GM19397 (cell line): Measurements from ENCODE around the gene SRCAP.
"Not testable (repeated sequence)": the region's sequence is repeated elsewhere in the genome, so short reads cannot be mapped to it uniquely, and the experiment has no call there.

Source experiments
- ATAC-seq: cut with Tn5 transposase; IDR thresholded peaks from one replicate; pipeline ENCODE4 v1.9.1; 2021; ENCODE audit warnings: mild to moderate bottlenecking, moderate library complexity; ENCODE audit not compliant: unreplicated experiment

SRCAP gene

GRCh38 chr16:30663820-30664219 lies 35.2 kb upstream of the SRCAP start:
- no peak for ATAC-seq

- ATAC-seq = no peak
Measured at GRCh38 chr16:30664616-30665109, 34.3 kb upstream of the SRCAP start.

DNA sequence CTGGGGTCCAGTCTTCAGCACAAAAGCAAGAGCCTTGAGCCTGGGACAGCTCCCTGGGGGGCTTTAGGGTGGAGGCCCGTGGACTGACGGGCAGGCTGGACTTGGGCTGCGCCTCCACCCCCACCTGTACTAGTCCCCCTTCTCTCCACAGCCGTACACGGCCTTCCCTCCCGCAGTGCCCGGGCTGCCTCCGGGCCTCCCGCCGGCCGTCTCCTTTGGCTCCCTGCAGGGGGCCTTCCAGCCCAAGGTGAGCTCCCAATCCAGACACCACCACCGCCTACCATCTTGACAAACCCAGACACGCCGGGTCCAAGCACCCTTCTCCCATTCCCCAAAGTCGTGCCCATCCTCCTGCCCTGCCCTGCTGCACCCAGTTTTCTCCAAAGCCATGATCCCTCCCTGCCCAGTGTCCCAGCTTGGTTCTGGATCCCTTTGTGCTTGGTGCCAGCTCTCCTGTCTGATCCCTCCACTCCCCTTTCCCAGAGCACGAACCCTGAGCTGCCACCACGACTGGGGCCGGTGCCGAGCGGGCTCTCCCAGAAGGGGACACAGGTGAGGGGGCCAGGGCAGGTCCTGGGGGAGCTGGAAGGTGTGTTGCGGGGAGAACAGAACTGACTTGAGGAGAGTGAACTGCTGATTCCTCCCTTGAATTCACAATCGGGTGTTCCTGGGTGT lies 33.7 kb upstream of the SRCAP start:
- ATAC-seq = no peak

- no peak for ATAC-seq
Measured at GRCh38 chr16:30665830-30666190, 33.2 kb upstream of the SRCAP start.

GRCh38 chr16:30666681-30667080 lies 32.3 kb upstream of the SRCAP start:
- ATAC-seq = no peak

GRCh38 chr16:30667361-30667905 lies 31.5 kb upstream of the SRCAP start:
- no peak for ATAC-seq

- no peak for ATAC-seq
Measured at GRCh38 chr16:30668393-30668792, 30.6 kb upstream of the SRCAP start.

DNA sequence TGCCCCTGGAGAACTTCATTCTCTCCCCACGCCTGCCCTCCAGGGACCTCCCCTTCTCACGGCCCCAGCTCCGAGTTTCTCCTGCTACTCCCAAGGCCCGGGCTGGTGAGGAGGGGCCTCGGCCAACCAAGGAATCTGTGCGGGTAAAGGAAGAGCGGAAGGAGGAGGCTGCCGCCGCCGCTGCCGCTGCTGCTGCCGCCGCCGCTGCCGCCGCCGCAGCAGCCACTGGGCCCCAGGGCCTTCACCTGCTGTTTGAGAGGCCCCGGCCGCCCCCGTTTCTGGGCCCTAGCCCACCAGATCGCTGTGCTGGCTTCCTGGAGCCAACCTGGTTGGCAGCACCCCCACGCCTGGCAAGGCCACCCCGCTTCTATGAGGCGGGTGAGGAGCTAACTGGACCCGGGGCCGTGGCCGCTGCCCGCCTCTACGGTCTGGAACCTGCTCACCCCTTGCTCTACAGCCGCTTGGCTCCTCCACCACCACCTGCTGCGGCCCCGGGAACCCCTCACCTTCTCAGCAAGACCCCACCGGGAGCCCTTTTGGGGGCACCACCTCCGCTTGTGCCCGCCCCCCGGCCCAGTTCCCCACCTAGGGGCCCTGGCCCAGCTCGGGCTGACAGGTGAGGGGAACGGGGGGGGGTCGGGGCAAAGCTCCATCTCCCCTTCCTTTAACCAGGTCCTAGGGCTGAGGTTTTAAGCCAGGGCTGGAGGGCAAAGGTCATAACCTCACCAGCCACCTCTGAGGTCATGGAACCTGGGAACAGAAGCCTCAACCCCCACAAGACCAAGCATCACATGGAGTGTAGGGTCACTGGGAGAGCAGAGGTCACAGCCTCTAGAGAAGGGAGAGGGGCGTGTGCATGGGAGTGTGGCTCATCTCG lies 29.7 kb upstream of the SRCAP start:
- ATAC-seq = no peak

- ATAC-seq = no peak
Measured at GRCh38 chr16:30669903-30670824, 28.8 kb upstream of the SRCAP start.

DNA sequence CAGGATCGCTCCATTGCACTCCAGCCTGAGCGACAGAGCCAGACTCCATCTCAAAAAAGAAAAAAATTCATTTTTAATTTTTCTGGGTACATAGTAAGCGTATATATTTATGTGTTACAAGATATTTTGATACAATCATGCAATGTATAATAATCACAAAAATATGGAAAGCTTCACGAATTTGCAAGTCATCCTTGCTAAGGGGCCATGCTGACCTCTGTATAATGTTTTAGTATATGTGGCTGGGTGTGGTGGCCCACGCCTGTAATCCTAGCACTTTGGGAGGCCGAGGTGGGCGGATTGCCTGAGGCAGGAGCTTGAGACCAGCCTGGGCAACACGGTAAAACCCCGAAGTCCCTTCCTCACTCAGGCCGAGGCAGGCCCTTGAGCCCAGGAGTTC lies 23.8 kb upstream of the SRCAP start:
- ATAC-seq = no peak

- ATAC-seq = no peak
Measured at GRCh38 chr16:30677931-30678585, 20.9 kb upstream of the SRCAP start.

DNA sequence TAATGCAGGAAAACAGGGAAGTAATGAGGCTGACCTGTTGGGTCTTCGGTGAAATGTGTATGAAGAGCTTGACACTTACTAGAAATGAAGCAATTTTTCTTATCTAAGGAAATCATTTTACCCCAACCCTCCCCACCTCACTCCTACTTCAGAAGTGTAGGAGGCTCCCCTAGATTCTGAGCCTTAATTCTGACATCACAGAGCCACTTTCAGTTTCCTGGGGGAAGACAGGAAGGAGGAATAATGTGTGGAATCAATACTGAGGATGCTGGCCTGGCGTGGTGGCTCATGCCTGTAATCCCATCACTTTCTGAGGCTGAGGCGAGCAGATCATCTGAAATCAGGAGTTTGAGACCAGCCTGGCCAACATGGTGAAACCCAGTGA lies 20.4 kb upstream of the SRCAP start:
- ATAC-seq = no peak

DNA sequence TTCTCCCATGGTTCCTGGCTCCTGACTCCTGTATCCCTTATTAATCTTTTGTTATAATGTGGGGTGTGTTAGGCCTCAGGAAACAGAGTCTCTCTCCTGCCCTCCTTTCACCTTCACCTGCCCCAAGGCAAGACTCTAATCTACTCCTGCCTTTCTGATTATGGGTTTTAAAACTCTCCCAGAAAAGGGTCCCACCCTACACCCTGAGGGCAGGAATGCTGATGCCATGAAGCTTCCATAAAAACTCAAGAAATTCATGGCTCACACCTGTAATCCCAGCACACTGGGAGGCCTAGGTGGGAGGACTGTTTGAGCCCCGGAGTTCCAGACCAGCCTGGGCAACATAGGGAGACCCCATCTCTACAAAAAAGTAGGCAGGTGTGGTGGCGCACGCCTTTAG lies 18.6 kb upstream of the SRCAP start:
- ATAC-seq = no peak

- no peak for ATAC-seq
Measured at GRCh38 chr16:30688701-30689100, 10.3 kb upstream of the SRCAP start.

DNA sequence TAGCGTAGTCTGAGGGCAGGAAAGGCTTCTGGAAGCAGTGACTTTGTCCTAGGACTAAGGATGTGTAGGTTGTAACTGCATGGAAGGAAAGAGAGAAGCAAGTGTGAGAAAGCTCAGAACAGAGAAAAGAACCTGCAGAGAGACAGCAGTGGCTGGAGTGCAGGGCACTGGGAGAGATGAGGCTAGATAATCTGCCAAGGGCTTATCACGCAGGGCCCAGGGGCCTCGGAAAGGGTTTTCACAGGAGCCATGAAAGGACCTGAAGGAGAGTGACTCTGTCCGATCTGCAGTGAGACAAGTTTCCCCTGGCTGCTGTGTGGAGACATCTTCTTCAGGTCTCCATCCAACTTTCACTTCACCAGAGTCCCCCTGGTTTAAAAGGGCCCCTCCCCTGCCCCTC lies 7.1 kb upstream of the SRCAP start:
- no peak for ATAC-seq

DNA sequence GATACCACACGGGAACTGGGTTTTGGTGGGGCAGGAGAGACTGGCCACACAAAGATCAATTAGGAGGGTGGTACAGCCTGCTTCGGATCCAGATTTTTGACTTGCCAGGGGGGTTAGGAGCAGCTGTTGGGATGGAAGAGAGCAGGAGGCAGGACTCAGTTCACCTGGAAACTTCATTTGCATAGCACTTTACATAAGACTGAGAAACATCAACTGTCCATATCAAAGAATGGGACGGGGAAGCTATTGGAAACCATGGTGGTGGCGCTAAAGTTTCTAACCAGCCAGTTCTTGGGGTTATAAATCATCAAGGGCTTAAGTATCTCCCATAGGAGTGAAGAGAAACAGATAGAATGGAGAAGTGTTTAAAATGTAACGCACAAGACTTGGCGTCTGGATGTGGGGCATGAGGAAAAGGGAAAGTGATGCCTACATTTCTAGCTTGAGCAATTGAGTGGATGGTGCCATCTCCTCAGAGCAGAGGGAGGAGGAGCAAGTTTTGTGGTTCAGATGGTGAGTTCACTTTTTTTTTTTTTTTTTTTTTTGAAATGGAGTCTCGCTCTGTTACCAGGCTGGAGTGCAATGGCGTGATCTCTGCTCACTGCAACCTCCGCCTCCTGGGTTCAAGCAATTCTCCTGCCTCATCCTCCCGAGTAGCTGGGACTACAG lies 6.4 kb upstream of the SRCAP start:
- no peak for ATAC-seq

- no peak for ATAC-seq
Measured at GRCh38 chr16:30694926-30695693, 3.9 kb upstream of the SRCAP start.

- not testable (repeated sequence) for ATAC-seq
Measured at GRCh38 chr16:30696646-30697045, 2.3 kb upstream of the SRCAP start.
